Measurements from ENCODE around the gene WHRN.

The WHRN gene

DNA sequence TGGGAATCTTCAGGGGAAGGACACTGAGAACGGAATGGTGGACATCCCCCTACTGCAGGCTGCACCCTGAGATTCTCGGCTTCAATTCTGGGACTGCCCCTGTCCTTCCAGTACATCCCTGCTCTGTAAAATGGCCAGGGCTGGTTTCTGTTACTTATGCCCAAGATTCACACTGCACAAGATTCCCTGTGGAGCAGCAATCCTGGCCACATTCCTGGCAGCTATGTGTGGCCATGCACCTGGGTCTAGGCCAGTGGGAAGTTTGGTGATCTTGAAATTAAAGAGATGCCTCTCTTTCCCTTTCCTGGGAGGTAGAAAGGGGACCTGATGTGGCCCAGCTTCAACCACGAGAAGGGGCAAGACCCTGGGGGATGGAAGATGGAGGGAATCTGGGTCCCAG is 27.6 kb downstream of the WHRN start:
- H3K36me3 Mint-ChIP-seq (ENCODE audit: low read depth): no peaks in the 10 kb centered on the region
- H3K27ac Mint-ChIP-seq: no peak overlapping the region
- ATAC-seq (no peak), DNase-seq (no peak)
- no peaks in the 10 kb centered on the region for H3K27me3 Mint-ChIP-seq
- no peak overlapping the region for H3K4me3 Mint-ChIP-seq
- H3K9me3 Mint-ChIP-seq: no peaks in the 10 kb centered on the region
- H3K4me1 Mint-ChIP-seq: peaks cover 47% of the 10 kb centered on the region

DNA sequence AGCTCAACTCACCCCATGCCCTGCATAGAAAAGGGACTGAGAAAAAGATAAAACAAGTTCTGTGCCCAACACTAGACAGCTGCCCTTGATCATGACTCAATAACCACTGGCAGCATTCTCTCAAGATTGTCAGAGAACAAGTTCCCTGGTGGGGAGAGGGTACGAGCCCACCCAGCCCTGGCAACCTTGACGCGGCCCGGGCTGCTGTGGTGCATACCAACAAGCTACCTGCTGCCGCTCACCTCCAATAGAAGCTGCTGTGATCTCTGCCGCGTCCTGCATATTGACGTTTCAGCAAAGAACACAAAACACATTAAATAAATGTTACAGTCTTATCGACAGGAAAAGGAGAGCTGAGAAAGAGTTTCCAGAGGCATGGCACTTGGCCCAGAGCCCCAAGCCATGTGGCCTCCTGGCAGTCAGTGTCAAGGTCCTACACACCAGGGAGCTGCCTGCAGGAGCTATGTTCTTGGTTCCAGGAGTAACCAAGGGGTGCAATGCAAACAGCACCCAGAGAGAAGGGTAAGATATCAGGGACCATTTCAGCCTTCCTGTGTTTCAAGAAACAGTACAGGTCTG is 28.3 kb downstream of the WHRN start:
- no peaks in the 10 kb centered on the region for H3K9me3 Mint-ChIP-seq
- H3K4me3 Mint-ChIP-seq: no peak overlapping the region
- no peak overlapping the region for H3K27ac Mint-ChIP-seq
- DNase-seq (no peak), ATAC-seq (no peak)
- no peaks in the 10 kb centered on the region for H3K27me3 Mint-ChIP-seq
- H3K4me1 Mint-ChIP-seq: peaks cover 41% of the 10 kb centered on the region
- H3K36me3 Mint-ChIP-seq (ENCODE audit: low read depth): no peaks in the 10 kb centered on the region

DNA sequence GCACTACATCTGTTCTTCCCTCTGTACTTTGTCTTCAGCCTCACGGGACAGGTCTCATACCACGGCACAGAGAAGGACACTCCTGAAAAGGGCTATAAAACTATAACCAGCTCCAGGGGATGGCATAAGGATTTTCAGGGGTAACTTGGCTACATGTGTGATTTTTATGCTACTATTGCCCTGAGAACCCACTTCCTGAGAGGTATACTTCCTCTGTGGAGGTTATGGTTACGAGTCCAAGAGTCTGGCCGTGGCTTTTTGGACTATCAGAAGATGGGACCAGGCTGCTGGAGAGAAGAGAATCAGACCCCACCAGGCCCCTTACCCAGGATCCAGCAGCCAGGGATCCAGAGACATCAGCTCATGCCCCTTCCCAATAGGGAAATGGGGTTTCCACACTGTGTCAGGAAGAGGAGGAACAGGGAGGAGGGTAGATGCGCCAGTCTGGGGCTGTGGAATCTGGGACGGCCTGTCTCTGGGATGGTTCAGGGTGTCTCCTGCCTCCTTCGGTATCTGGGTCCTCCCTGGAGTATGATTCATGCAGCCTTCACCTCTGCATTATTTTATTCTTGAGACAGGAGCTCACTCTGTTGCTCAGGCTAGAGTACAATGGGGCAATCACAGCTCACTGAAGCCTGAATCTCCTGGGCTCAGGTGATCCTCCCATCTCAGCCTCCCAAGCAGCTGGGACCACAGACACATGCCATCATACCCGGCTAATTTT is 29.7 kb downstream of the WHRN start:
- DNase-seq (no peak), ATAC-seq (no peak)
- Mint-ChIP-seq H3K36me3 (ENCODE audit: low read depth) (no peaks in the 10 kb centered on the region), H3K4me1 (peaks cover 28% of the 10 kb centered on the region), H3K27me3 (no peaks in the 10 kb centered on the region), H3K4me3 (no peak overlapping the region), H3K9me3 (no peaks in the 10 kb centered on the region), H3K27ac (no peak overlapping the region)

DNA sequence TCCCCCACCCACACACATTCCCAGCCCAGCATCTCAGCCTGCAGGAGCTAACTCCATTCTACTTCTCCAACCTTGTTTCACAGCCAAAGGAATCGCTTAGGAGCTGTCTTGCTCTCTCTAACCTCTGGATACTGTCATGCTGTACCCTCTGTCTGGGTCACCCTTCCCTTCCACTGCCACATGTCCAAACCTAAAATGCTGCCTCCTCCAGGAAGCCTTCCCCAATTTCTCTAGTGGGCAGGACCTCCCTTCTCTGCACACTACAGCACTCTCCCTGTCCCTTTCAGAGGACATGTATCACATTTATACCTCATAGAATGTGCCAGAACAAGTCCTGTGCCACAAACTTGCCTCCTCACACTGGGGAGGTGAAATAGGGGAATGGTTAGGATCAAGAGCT is 30.8 kb downstream of the WHRN start:
- no peak overlapping the region for H3K4me3 Mint-ChIP-seq
- H3K4me1 Mint-ChIP-seq: peaks cover 21% of the 10 kb centered on the region
- peaks cover 3% of the 10 kb centered on the region for H3K9me3 Mint-ChIP-seq
- H3K27me3 Mint-ChIP-seq: no peaks in the 10 kb centered on the region
- ATAC-seq (no peak), DNase-seq (no peak)
- H3K27ac Mint-ChIP-seq: no peak overlapping the region
- H3K36me3 Mint-ChIP-seq (ENCODE audit: low read depth): peaks cover 4% of the 10 kb centered on the region

DNA sequence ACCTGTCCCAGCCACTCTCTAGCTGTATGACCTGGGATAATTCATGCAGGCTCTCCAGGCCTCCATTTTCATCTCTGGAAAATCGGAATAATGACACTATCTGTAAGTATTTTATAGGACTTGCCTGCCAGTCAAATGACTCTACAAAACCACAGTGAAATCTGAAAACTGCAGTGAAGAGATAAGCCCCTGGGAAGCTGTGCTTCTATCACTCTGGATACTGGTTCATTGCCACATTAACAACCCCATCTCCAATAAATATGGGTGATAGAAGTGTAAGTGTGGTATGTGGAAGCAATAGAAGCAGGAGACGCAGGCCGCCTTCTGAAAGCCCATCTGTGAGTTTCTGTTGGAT is 31.8 kb downstream of the WHRN start:
- Mint-ChIP-seq H3K4me3 (no peak overlapping the region), H3K27ac (no peak overlapping the region)

DNA sequence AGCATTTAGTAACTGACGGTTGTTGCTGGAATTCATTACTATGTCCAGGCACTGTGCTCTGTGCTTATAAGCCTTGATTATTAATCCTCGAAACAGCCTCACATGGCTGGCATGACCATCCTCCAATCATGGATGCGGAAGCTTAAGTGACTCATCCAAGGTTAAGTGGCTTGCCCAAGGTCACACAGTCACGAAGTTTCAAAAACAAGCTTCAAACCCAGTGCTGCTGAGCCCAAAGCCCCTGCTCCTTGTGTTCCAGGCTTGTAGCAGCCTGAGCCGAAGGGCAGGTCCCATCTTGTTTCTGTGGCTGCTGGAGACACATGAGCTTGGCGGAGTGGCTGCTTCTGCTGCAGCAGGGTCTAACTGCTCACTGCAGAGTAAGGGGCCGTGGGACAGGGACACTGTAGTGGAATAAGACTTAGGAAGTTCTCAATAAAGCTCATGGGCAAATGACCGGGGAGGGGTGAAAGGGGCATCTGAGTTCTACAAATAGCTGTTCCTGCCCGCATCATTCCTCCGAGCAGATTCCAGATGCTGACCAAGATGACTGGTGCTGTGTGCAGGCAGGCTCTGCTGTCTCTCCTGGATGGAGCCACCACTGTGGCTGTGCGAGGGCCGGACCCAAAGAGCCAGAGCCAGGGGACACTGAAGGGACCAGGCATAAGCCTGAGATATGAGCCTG is 32.4 kb downstream of the WHRN start:
- no peak for DNase-seq
- Mint-ChIP-seq H3K27ac (no peak overlapping the region), H3K9me3 (peaks cover 3% of the 10 kb centered on the region), H3K36me3 (ENCODE audit: low read depth) (peaks cover 4% of the 10 kb centered on the region), H3K4me3 (no peak overlapping the region), H3K27me3 (no peaks in the 10 kb centered on the region), H3K4me1 (peaks cover 19% of the 10 kb centered on the region)
- ATAC-seq: no peak

More for the DNA sequence above, 31.8 kb downstream of the WHRN start:
- no peaks in the 10 kb centered on the region for H3K27me3 Mint-ChIP-seq
- ATAC-seq (no peak), DNase-seq (no peak)
- H3K36me3 Mint-ChIP-seq (ENCODE audit: low read depth): peaks cover 4% of the 10 kb centered on the region
- peaks cover 19% of the 10 kb centered on the region for H3K4me1 Mint-ChIP-seq
- H3K9me3 Mint-ChIP-seq: peaks cover 3% of the 10 kb centered on the region

DNA sequence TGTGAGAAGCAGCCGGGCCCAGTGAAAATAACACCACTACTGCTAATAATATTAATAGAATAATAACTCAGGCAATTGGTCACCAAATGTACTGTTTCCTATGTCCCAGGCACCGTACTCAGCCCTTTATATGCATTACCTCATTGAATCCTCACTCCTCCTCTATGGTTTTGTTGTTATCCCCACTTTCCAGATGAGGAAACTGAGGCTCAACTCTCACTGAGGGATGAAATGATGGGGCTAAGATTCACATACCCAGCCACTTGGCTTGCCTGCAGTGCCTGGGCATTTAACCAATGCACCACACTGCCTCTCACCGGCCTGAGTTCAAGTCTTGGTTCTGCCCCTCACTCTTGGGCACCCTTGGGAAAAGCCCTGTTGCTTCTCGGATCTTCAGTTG is 34.1 kb downstream of the WHRN start:
- Mint-ChIP-seq H3K27ac (no peak overlapping the region), H3K9me3 (peaks cover 3% of the 10 kb centered on the region), H3K4me3 (no peak overlapping the region), H3K27me3 (no peaks in the 10 kb centered on the region), H3K4me1 (peaks cover 16% of the 10 kb centered on the region), H3K36me3 (ENCODE audit: low read depth) (peaks cover 4% of the 10 kb centered on the region)
- ATAC-seq (no peak), DNase-seq (no peak)

DNA sequence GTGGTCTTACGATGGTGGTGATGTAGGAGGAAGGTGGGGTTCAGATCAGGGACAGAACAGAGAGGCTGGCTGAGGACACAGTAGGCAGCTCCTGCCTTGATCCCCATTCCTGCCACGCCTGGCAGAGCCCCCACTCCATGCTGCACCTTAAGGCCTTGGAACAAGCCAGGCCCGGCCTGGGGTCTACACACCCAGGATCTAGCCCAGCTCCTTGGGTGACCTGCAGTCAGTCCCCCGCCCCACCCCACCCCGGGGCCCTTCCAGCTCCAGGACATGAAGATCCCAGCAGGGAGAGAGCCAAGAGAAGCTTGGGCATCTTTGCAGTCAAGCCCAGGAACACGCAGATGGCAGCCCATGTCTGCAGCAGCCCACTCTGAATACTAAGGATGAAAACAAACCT is 34.7 kb downstream of the WHRN start:
- no peak for DNase-seq
- H3K36me3 Mint-ChIP-seq (ENCODE audit: low read depth): peaks cover 4% of the 10 kb centered on the region
- H3K4me1 Mint-ChIP-seq: peaks cover 18% of the 10 kb centered on the region
- no peaks in the 10 kb centered on the region for H3K27me3 Mint-ChIP-seq
- no peak overlapping the region for H3K27ac Mint-ChIP-seq
- ATAC-seq: no peak
- no peak overlapping the region for H3K4me3 Mint-ChIP-seq
- peaks cover 3% of the 10 kb centered on the region for H3K9me3 Mint-ChIP-seq

DNA sequence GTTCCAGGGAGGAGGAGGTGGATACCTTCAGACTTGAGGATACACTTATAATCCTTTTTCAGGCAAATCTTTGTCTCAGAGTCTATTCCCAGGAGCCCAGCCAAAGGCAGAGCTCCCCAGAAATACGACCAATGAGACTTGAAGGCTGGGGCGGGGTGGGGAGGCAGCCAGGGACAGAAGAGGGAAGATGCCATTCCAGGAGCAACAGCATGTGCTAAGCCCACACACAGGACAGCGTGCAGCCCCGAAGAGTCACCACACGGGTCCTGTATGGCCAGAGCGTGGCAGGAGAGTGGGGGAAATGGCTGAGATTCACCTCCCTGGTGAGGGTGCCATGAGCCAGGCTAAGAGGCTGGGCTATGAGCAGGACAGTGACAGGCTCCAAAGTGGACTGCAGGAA is 35.2 kb downstream of the WHRN start:
- no peaks in the 10 kb centered on the region for H3K27me3 Mint-ChIP-seq
- no peak for DNase-seq
- no peak for ATAC-seq

DNA sequence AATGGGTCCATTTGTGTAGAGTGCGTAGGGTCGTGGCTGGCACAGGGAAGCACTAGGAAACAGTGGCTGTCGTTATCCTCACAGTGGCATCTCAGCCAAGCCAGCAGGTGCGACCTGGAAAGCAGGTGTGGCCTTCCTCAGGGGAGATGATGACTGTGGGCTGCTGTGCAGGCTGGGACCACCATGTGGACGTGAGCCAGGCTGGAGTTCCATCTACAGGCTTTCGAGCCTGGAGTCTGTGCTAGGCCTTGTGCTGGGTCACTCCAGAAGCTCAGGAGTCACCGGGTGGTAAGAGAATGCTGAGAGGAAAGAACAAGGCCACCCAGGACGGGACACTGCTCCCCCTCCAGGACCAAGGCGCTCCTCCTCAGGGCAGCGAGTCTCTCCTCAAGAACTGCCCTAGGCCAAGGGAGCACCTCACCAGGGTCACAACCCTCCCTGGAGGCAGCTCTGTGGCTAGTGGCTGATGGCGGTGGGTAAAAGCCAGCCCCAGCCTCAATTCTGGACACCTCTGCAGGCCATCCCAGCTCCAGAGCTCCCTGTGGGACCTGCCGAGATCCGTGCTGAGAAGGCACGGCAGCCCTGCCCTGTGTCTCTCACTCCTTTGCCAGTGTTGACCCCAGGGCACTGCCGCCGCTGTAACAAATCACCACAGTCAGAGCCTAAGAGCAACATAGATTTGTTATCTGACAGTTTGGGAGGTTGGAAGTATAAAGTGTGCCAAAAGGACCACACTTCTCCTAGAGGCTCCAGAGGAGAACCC is 36.0 kb downstream of the WHRN start:
- H3K27me3 Mint-ChIP-seq: no peaks in the 10 kb centered on the region
- no peak overlapping the region for H3K4me3 Mint-ChIP-seq
- H3K27ac Mint-ChIP-seq: no peak overlapping the region
- H3K9me3 Mint-ChIP-seq: peaks cover 3% of the 10 kb centered on the region
- H3K4me1 Mint-ChIP-seq: peaks cover 15% of the 10 kb centered on the region
- peaks cover 4% of the 10 kb centered on the region for H3K36me3 Mint-ChIP-seq (ENCODE audit: low read depth)
- ATAC-seq (no peak), DNase-seq (no peak)

More for the DNA sequence above, 35.2 kb downstream of the WHRN start:
- Mint-ChIP-seq H3K4me1 (peaks cover 18% of the 10 kb centered on the region), H3K9me3 (peaks cover 3% of the 10 kb centered on the region), H3K4me3 (no peak overlapping the region), H3K27ac (no peak overlapping the region), H3K36me3 (ENCODE audit: low read depth) (peaks cover 4% of the 10 kb centered on the region)

DNA sequence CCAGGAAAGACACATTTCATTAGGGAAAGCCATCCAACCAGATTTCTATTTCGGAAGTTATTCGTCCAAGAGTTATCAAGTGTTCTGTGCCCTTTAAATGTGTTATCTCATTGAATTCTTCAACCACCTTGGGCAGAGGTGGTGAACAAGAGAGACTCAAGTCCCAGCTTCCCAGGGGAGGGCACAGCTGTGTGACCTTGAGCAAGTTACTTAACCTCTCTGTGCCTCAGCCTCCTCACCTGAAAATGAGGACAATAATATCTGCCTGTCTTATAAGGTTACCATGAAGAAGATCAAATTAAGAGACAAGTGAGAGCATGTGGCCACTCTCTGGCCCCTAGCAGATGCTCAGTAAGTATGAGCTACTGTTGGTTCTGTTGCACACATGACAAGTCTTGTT is 37.4 kb downstream of the WHRN start:
- Mint-ChIP-seq H3K36me3 (ENCODE audit: low read depth) (peaks cover 4% of the 10 kb centered on the region), H3K4me1 (peaks cover 13% of the 10 kb centered on the region), H3K4me3 (no peak overlapping the region), H3K27ac (no peak overlapping the region), H3K27me3 (no peaks in the 10 kb centered on the region), H3K9me3 (peaks cover 3% of the 10 kb centered on the region)
- DNase-seq (no peak), ATAC-seq (no peak)

DNA sequence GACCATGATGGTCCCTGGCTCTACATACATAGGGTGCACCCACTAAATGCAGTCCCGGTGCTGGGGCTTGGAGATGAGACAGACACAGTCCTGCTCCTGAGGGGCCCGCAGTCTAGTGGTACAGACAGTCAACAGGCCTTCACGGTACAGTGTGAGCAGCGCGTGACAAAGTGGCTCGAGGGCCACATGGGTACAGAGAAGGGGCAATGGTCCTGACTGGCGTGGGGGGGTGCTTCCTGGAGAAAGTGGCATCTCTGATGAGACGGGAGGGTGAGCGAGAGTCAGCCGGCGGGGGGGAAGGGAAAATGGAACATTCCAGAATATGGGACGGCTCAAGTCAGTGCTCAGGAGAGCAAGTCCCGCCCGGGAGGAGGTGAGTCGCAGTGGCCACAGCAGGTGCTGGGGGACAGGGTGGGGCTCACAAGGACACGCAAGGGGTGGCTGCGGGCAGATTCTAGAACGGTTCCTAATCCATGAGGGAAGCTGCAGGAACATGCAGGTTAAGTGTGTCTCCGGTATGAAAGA is 38.0 kb downstream of the WHRN start:
- no peak overlapping the region for H3K27ac Mint-ChIP-seq
- no peaks in the 10 kb centered on the region for H3K27me3 Mint-ChIP-seq
- H3K4me3 Mint-ChIP-seq: no peak overlapping the region
- H3K36me3 Mint-ChIP-seq (ENCODE audit: low read depth): peaks cover 4% of the 10 kb centered on the region
- DNase-seq (no peak), ATAC-seq (no peak)
- H3K9me3 Mint-ChIP-seq: peaks cover 3% of the 10 kb centered on the region
- H3K4me1 Mint-ChIP-seq: peaks cover 13% of the 10 kb centered on the region

DNA sequence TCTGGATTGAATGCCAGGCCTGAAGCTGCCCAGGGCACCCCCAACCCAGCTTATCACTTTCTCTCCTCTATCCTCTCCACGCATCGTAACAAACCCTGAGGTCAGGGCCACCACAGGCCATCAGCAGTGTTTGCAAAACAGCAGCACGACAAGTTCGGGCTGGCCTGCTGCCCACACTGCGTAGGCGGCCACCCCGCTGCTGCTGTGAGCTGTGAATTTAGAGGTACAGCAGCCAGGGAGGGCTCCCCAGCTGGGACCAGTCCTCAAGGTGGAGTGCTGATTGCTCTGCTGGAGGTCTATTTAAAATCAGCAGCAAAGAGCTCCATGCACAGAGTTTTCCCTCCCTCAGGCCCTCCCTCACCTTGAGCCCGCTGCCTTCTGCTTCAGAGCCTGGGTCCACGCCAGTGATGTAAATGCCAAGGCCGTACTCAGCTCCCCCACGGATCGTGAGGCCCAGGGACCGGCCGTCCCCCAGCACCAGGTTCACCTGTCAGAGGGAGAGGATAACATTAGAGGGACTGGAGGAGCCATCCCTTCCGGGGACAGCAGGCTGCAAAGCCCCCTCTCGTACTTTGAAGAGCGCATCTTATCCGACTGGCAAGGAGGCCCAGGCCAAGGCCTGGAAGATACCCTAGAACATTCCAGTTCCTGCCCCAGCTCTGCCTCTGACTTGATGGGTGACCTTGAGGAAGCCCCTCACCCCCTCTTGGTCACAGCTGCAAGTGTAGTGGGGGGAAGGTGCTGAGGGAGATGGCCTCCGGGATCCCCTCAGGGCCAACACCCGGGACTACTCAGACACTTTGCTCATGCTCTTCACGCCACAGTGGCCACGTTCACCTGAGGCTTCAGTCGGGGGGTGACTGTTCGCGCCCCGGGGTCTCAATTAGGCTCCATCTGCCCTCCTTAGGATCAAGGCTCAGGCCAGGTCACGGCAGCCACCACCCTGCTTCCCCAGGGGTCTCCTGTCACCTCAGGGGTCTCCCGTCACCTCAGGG is 39.1 kb downstream of the WHRN start:
- Mint-ChIP-seq H3K27me3 (no peaks in the 10 kb centered on the region), H3K36me3 (ENCODE audit: low read depth) (peaks cover 4% of the 10 kb centered on the region), H3K9me3 (peaks cover 3% of the 10 kb centered on the region), H3K4me3 (no peak overlapping the region), H3K27ac (no peak overlapping the region), H3K4me1 (peaks cover 13% of the 10 kb centered on the region)
- no peak for ATAC-seq
- DNase-seq: no peak

DNA sequence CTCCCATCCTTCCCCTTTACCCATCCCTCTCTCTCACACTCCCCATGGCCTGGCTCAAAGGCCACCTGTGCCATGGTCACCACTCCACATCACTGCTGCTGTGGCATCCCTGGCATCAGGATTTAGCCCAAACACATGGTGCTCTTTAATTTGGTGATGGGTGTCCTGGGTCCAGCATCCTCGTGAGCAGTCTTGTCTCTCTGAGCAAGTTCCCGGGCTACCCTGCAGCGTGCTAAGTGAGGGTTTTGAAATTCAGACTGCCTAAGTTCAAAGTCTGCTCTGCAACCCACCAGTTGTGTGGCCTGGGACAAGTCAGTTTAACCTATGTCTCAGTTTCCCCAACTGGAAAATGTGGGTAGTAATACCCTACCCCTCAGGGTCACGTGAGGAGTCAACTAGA is 39.9 kb downstream of the WHRN start:
- no peak for DNase-seq
- no peak overlapping the region for H3K4me3 Mint-ChIP-seq
- peak; percentile 56 for ATAC-seq
- H3K9me3 Mint-ChIP-seq: peaks cover 3% of the 10 kb centered on the region
- peaks cover 4% of the 10 kb centered on the region for H3K36me3 Mint-ChIP-seq (ENCODE audit: low read depth)
- peak overlapping the region; percentile 2 for H3K27ac Mint-ChIP-seq
- H3K4me1 Mint-ChIP-seq: peaks cover 13% of the 10 kb centered on the region
- no peaks in the 10 kb centered on the region for H3K27me3 Mint-ChIP-seq
